GM12878 (cell line): ENCODE measurements around the gene TBC1D5. TPM values are rescaled to one million over a fixed set of nuclear protein-coding genes. Genes with fewer than 3 reads are reported as not detected.

Source experiments
- ATAC-seq: fragments of 200-7000 bp; cut with Tn5 transposase; 3 replicates; pipeline ENCODE4 v1.9.1; 2020; ENCODE audit warnings: mild to moderate bottlenecking, moderate library complexity
- BruUV-seq: library from RNA; stranded (reverse); fragments of 400-500 nt; replicated peaks from 2 replicates; lab custom pipeline; 2021; lab: Mats Ljungman, UMichigan
- CTCF ChIA-PET: fragments of 300-600 bp; sonication (Branson Sonifier 250); formaldehyde crosslinking; extraction: SDS; loops from one replicate; lab custom pipeline; 2021; ENCODE audit warnings: inconsistent platforms; lab: Yijun Ruan, JAX
- POLR2A ChIA-PET: fragments of 350-600 bp; formaldehyde crosslinking; extraction: SDS; loops from one replicate; lab custom pipeline; 2021; ENCODE audit warnings: inconsistent platforms; lab: Charles Lee
- RAD21 ChIA-PET: fragments of 300-600 bp; sonication (Branson Sonifier 250); formaldehyde crosslinking; loops from one replicate; lab custom pipeline; 2023; ENCODE audit warnings: antibody characterized with exemption; ENCODE audit not compliant: unreplicated experiment; lab: Charles Lee
- SMC1A ChIA-PET: fragments of 300-600 bp; sonication (Branson Sonifier 250); formaldehyde crosslinking; loops from one replicate; lab custom pipeline; 2023; ENCODE audit not compliant: unreplicated experiment, uncharacterized antibody; lab: Charles Lee
- DNase-seq: peaks from one replicate; pipeline ENCODE4 v3.0.0-alpha.2; 2011; ENCODE audit warnings: low read depth, low spot score
- FAIRE-seq: peaks from 3 replicates; lab custom pipeline; 2011; peaks lifted over from hg19 to GRCh38; lab: Jason Lieb, UNC
- H2AFZ ChIP-seq: 2 replicates; pipeline ENCODE4 v1.6.0; 2011; ENCODE audit warnings: low read depth, low read length, control low read depth; ENCODE audit not compliant: control insufficient read depth
- H3K27ac ChIP-seq: 2 replicates; pipeline ENCODE4 v1.5.1; 2011; ENCODE audit warnings: control low read depth; ENCODE audit not compliant: control insufficient read depth, insufficient read depth
- H3K27me3 ChIP-seq, 2 experiments: replicated peaks in 1 of 2; 2 replicates each; pipeline versions ENCODE4 v1.6.0 to v1.6.1; 2011; ENCODE audit warnings: low read length in 1 of 2; ENCODE audit not compliant: control insufficient read depth in 2 of 2, insufficient read depth in 2 of 2
- H3K36me3 ChIP-seq, 2 experiments: 2 replicates each; pipeline ENCODE4 v1.5.1; 2011; ENCODE audit warnings: low read length in 1 of 2; ENCODE audit not compliant: control insufficient read depth in 2 of 2, insufficient read depth in 2 of 2
- H3K4me1 ChIP-seq: 2 replicates; pipeline ENCODE4 v1.6.1; 2011; ENCODE audit warnings: mild to moderate bottlenecking, low read length, moderate library complexity, mixed read lengths; ENCODE audit not compliant: control insufficient read depth, insufficient read depth
- H3K4me2 ChIP-seq: 2 replicates; pipeline ENCODE4 v1.6.0; 2011; ENCODE audit warnings: control low read depth; ENCODE audit not compliant: control insufficient read depth, insufficient read depth
- H3K4me3 ChIP-seq: fragments of 200-600 bp; sonication (generic); 2 replicates; pipeline ENCODE4 v1.5.1; 2016
- H3K79me2 ChIP-seq: 2 replicates; pipeline ENCODE4 v1.6.0; 2011; ENCODE audit warnings: low read length; ENCODE audit not compliant: control insufficient read depth, insufficient read depth
- H3K9ac ChIP-seq: 2 replicates; pipeline ENCODE4 v1.8.0; 2011; ENCODE audit warnings: low read length, control low read depth, mixed read lengths; ENCODE audit not compliant: control insufficient read depth, insufficient read depth
- H3K9me3 ChIP-seq: replicated peaks from 3 replicates; pipeline ENCODE4 v1.5.1; 2011; ENCODE audit warnings: mild to moderate bottlenecking, low read length; ENCODE audit not compliant: control insufficient read depth, insufficient read depth
- H4K20me1 ChIP-seq: 2 replicates; pipeline ENCODE4 v1.6.0; 2011; ENCODE audit not compliant: control insufficient read depth, insufficient read depth
- ATF7 ChIP-seq: fragments of 450-650 bp; IDR thresholded peaks from 2 replicates; pipeline ENCODE4 v1.6.1; 2016; ENCODE audit warnings: low read depth, mild to moderate bottlenecking
- DPF2 ChIP-seq: fragments of 450-650 bp; IDR thresholded peaks from 2 replicates; pipeline ENCODE4 v1.6.1; 2017; ENCODE audit warnings: mild to moderate bottlenecking
- IRF4 ChIP-seq: IDR thresholded peaks from 2 replicates; pipeline ENCODE4 v1.6.1; 2011; ENCODE audit warnings: low read depth, low read length
- KLF5 ChIP-seq: fragments of 450-650 bp; IDR thresholded peaks from 2 replicates; pipeline ENCODE4 v1.6.1; 2014; ENCODE audit warnings: mild to moderate bottlenecking; ENCODE audit not compliant: partially characterized antibody
- MEF2A ChIP-seq: IDR thresholded peaks from 2 replicates; pipeline ENCODE4 v1.6.1; 2011; ENCODE audit warnings: low read depth, mild to moderate bottlenecking, low read length, moderate library complexity; ENCODE audit not compliant: insufficient read depth
- MXI1 ChIP-seq: fragments of 150-350 bp; IDR thresholded peaks from 2 replicates; pipeline ENCODE4 v1.6.1; 2011; ENCODE audit warnings: low read depth, mild to moderate bottlenecking, inconsistent platforms, low read length, improper control_type of control experiment
- MYB ChIP-seq: fragments of 150-350 bp; IDR thresholded peaks from 2 replicates; pipeline ENCODE4 v1.6.1; 2014; ENCODE audit warnings: mild to moderate bottlenecking, low read depth, low read length, borderline replicate concordance
- NBN ChIP-seq: fragments of 450-650 bp; IDR thresholded peaks from 2 replicates; pipeline ENCODE4 v1.6.1; 2016
- NFYB ChIP-seq: IDR thresholded peaks from 2 replicates; pipeline ENCODE4 v1.6.1; 2011; ENCODE audit warnings: low read depth, mild to moderate bottlenecking, low read length, improper control_type of control experiment, moderate library complexity; ENCODE audit not compliant: insufficient read depth
- NRF1 ChIP-seq: conservative IDR thresholded peaks from 2 replicates; pipeline ENCODE4 v1.6.1; 2011; ENCODE audit warnings: mild to moderate bottlenecking, low read depth, low read length, improper control_type of control experiment
- RELA ChIP-seq: fragments of 450-650 bp; IDR thresholded peaks from 2 replicates; pipeline ENCODE4 v1.8.0; 2014; ENCODE audit warnings: borderline replicate concordance; ENCODE audit not compliant: partially characterized antibody
- REST ChIP-seq: IDR thresholded peaks from 2 replicates; pipeline ENCODE4 v1.6.1; 2012; ENCODE audit warnings: mild to moderate bottlenecking, low read depth, low read length
- SP1 ChIP-seq: IDR thresholded peaks from one replicate; pipeline ENCODE4 v1.6.1; 2011; ENCODE audit warnings: low read depth, low read length
- TCF12 ChIP-seq: IDR thresholded peaks from 2 replicates; pipeline ENCODE4 v1.6.1; 2011; ENCODE audit warnings: low read depth, mild to moderate bottlenecking, low read length
- ZNF24 ChIP-seq: fragments of 450-650 bp; IDR thresholded peaks from 2 replicates; pipeline ENCODE4 v1.6.1; 2017; ENCODE audit warnings: antibody characterized with exemption, mild to moderate bottlenecking
- ZNF687 ChIP-seq: fragments of 450-650 bp; IDR thresholded peaks from 2 replicates; pipeline ENCODE4 v1.6.1; 2017; ENCODE audit warnings: mild to moderate bottlenecking, moderate library complexity
- WGBS: methylation state at CpG from one replicate; pipeline ENCODE4 v1.1.6; 2016; ENCODE audit warnings: low lambda C conversion rate; ENCODE audit not compliant: insufficient replicate concordance, insufficient coverage; ENCODE audit errors: missing lambda C conversion rate; 5-methylcytosine and 5-hydroxymethylcytosine counted together
- in situ Hi-C: fragments of 300-500 bp; cut with MboI; formaldehyde crosslinking; loops from 9 replicates; pipeline ENCODE4 v1.14.3; 2018; ENCODE audit warnings: mixed read lengths
- intact Hi-C: fragments of 100-400 bp; cut with micrococcal nuclease; formaldehyde crosslinking; loops from one replicate; pipeline ENCODE4 v1.14.2; 2022; ENCODE audit not compliant: unreplicated experiment
- polyA plus RNA-seq, 11 experiments: library from polyadenylated mRNA; depleted of rRNA in 4 of 11; unstranded in 6 of 11; stranded (reverse) in 5 of 11; fragments of >200 nt; fragmentation: Nextera tagmentation in 4 of 11; fragmentation: Illumina TruSeq in 1 of 11; extraction: Ambion mirVana in 4 of 11; extraction: Trizol in 1 of 11; gene quantifications; 1 replicate in 1 of 11; 2 replicates in 10 of 11; pipeline versions ENCODE4 v1.2.1 to v1.2.3, GENCODE V29; 2011 to 2016; ENCODE audit warnings: inconsistent platforms in 2 of 11, missing spikeins in 2 of 11, low read depth in 1 of 11
- total RNA-seq, 4 experiments: library from RNA; depleted of rRNA in 3 of 4; stranded (reverse); fragments of >200 nt in 3 of 4; fragmentation: Illumina TruSeq in 1 of 4; extraction: Trizol in 1 of 4; gene quantifications; 2 replicates each; pipeline versions ENCODE4 v1.2.1 to v1.2.3, GENCODE V29; 2013 to 2021

Gene TBC1D5
- total and polyA plus RNA-seq, 10 of the 15 experiments (the other 5 are each of a cell fraction or from before 2014, with no cell fraction given), result 5.5 to 61.0 (median 43.8) TPM

GRCh38 chr3:17195856-17196604, 546.4 kb downstream of the TBC1D5 start:
- Histone ChIP-seq H4K20me1 (no peaks in the 10 kb centered on the region), H3K79me2 (no peaks in the 10 kb centered on the region), H3K27ac (peak overlapping the region; percentile 54), H3K9me3 (no peaks in the 10 kb centered on the region), H3K9ac (peak overlapping the region; percentile 21; the same call in 1 of the 2 replicates), H3K36me3 (no peaks in the 10 kb centered on the region), H3K4me1 (peaks cover 25% of the 10 kb centered on the region), H3K27me3 (no peaks in the 10 kb centered on the region), H3K4me2 (peak overlapping the region; percentile 80), H2AFZ (peak overlapping the region; percentile 39; the same call in 1 of the 2 replicates), H3K4me3 (no peak overlapping the region)
- FAIRE-seq (no peak), DNase-seq (peak; percentile 83), ATAC-seq (peak; percentile 91)
- intact Hi-C loops, result loop anchor here (1.0 to 5.0 kb wide), 6 partner anchors 13 to 299 kb away; no protein-coding TSS in a partner anchor
- RAD21 ChIA-PET, result interaction anchor here (0.7 to 5.9 kb wide), 27 partner anchors 10 to 600 kb away, joined by 3 to 64 read pairs (median 5); partner anchors contain the start of gene PLCL2
- no TSS peak for BruUV-seq
- in situ Hi-C loops, result no loop called here
- WGBS, result 44% methylated on average over 5 of the region's 5 CpGs
- POLR2A ChIA-PET, result interaction anchor here (0.7 to 4.9 kb wide), 8 partner anchors 13 to 817 kb away, joined by 3 to 24 read pairs (median 5); partner anchors contain the start of gene PLCL2
- SMC1A ChIA-PET, result interaction anchor here (0.7 to 7.5 kb wide), 30 partner anchors 11 to 767 kb away, joined by 3 to 105 read pairs (median 4); partner anchors contain the start of gene PLCL2
- CTCF ChIA-PET, result interaction anchor here (0.6 to 7.9 kb wide), 33 partner anchors 12 to 646 kb away, joined by 3 to 98 read pairs (median 4); no protein-coding TSS in a partner anchor
- TF ChIP-seq ZNF687 (peak; percentile 57), KLF5 (no peak), REST (no peak), SP1 (no peak), RELA (peak; percentile 27), NFYB (no peak), NBN (peak; percentile 93), DPF2 (peak; percentile 82), MEF2A (peak; percentile 62; the same call in 1 of the 2 replicates), ZNF24 (peak; percentile 55; the same call in 1 of the 2 replicates), IRF4 (peak; percentile 88), TCF12 (peak; percentile 56; the same call in 1 of the 2 replicates), NRF1 (no peak), MYB (no peak), MXI1 (peak; percentile 66; the same call in 1 of the 2 replicates), ATF7 (peak; percentile 69)
